Measurements from ENCODE around the gene OSBPL10. TPM values are rescaled to one million over a fixed set of nuclear protein-coding genes. Genes with fewer than 3 reads are reported as not detected.
A peak's percentile ranks its signal among the peaks of the same experiment; 100 is the strongest.

The OSBPL10 gene
- total and polyA plus RNA-seq, 2 donors (not counting 1 experiment from before 2014, with no cell fraction given): 88.5 to 310 TPM

DNA sequence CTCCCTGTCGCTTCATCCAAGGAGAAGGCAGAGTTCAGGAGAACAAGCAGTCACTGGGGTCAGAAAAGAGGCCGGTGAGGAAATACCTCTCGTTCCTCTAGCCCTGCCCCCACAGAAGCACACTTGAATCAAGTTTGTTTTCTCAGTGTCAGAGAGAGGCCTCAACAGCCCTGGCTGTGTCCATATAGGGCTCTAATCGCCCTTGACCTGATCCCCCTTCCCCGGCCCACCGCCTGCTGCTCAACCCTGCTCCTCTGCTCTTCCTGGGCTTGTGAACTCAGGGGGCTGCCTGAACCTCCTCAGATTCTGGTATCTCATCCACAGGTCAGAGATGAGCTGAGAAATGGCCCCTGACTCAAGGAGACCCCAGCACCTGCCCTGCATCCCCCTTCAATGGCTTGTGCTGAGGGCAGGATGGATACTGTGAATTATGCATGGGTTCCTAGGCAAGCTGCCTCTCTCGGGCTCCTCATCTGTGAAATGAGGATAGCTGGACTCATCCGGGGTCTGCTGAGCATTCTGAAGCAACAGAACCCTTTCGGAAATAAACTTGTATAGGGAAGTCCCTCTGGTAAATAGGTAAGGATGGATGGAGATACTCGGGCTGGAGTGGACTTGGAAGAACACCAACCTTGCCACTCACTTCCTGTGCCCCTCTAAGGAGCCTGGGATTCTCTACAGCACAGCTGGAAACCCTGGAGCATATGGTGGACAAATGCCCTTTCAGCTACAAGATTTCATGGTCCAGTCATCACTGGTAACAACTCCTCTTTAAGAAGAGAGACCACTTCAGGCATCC lies 300.8 kb downstream of the OSBPL10 start:
- H3K4me1 ChIP-seq (ENCODE audit: control insufficient read depth in 2 of 2, insufficient read depth in 2 of 2, low read length in 2 of 2): no peaks in the 10 kb centered on the region
- no peaks in the 10 kb centered on the region for H3K27me3 ChIP-seq (replicated peaks in 1 of 4; ENCODE audit: control extremely low read depth in 1 of 4, control insufficient read depth in 3 of 4, insufficient read depth in 4 of 4, low read length in 3 of 4)
- no peaks in the 10 kb centered on the region for H3K9me3 ChIP-seq (ENCODE audit: control extremely low read depth in 1 of 3, control insufficient read depth in 2 of 3, insufficient read depth in 1 of 3, low read length in 2 of 3)
- peaks cover 4 to 73% of the 10 kb centered on the region in 2 experiments for H3K36me3 ChIP-seq (replicated peaks in 1 of 2; ENCODE audit: control extremely low read depth in 1 of 2, control insufficient read depth in 1 of 2, extremely low read depth in 1 of 2, insufficient read depth in 2 of 2, low read length in 1 of 2)
- H3K27ac ChIP-seq (ENCODE audit: low read length in 2 of 2): no peak overlapping the region
- H3K4me3 ChIP-seq (ENCODE audit: control extremely low read depth in 1 of 5, extremely low read depth in 1 of 5, insufficient read depth in 1 of 5, low read depth in 2 of 5, low read length in 4 of 5): no peak overlapping the region
- DNase-seq (no peak), ATAC-seq (ENCODE audit: low read depth) (no peak)
- no peak for TF ChIP-seq EZH2 (IDR thresholded peaks at IDR 0.05; ENCODE audit: borderline replicate concordance, insufficient read depth, low read depth, low read length, poor library complexity, severe bottlenecking)
- TF ChIP-seq, protein P1, sequence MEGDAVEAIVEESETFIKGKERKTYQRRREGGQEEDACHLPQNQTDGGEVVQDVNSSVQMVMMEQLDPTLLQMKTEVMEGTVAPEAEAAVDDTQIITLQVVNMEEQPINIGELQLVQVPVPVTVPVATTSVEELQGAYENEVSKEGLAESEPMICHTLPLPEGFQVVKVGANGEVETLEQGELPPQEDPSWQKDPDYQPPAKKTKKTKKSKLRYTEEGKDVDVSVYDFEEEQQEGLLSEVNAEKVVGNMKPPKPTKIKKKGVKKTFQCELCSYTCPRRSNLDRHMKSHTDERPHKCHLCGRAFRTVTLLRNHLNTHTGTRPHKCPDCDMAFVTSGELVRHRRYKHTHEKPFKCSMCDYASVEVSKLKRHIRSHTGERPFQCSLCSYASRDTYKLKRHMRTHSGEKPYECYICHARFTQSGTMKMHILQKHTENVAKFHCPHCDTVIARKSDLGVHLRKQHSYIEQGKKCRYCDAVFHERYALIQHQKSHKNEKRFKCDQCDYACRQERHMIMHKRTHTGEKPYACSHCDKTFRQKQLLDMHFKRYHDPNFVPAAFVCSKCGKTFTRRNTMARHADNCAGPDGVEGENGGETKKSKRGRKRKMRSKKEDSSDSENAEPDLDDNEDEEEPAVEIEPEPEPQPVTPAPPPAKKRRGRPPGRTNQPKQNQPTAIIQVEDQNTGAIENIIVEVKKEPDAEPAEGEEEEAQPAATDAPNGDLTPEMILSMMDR (IDR thresholded peaks at IDR 0.05): no peak
- H4K20me1 ChIP-seq (ENCODE audit: control insufficient read depth, insufficient read depth, low read length, poor library complexity, severe bottlenecking): peaks cover 20% of the 10 kb centered on the region
- H3K79me2 ChIP-seq (ENCODE audit: control insufficient read depth, insufficient read depth, low read length): no peaks in the 10 kb centered on the region
- CTCF ChIA-PET: no interaction called here
- Mint-ChIP-seq H3K4me3 (no peak overlapping the region), H3K27me3 (no peaks in the 10 kb centered on the region), H3K27ac (peak overlapping the region; percentile 26), H3K9me3 (ENCODE audit: insufficient read depth) (no peaks in the 10 kb centered on the region), H3K4me1 (no peaks in the 10 kb centered on the region)
- POLR2A ChIA-PET: no interaction called here
- no peak overlapping the region for H3K9ac ChIP-seq (ENCODE audit: low read length)
- intact Hi-C loops (cut with micrococcal nuclease): no loop called here
- WGBS (ENCODE audit: insufficient coverage): 96% methylated on average over 9 of the region's 10 CpGs
- no peak overlapping the region for H2AFZ ChIP-seq (ENCODE audit: insufficient read depth, low read depth, low read length, poor library complexity, severe bottlenecking)
- H3K4me2 ChIP-seq (replicated peaks; ENCODE audit: low read depth, low read length, poor library complexity, severe bottlenecking): no peak overlapping the region

DNA sequence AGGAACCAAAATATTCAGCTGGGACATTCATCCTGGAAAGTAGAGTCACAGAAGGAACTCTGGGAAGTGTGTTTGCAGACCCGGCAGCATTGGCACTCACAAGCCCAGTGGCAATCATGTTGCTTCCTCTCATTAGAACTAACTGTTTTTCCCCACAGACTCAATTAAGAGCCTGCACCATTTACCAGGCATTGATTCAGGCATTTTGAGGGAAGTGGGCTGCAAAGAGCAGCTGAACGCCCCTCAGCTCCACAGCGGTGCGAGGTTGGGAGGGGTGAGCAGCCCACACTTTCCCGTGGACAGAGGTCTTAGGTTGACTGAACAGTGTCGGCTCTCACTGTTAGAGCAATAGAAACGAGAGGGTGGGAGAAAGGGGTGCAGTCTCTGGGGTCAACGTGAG lies 304.5 kb downstream of the OSBPL10 start:
- Histone ChIP-seq H3K9me3 (ENCODE audit: control extremely low read depth in 1 of 3, control insufficient read depth in 2 of 3, insufficient read depth in 1 of 3, low read length in 2 of 3) (peaks cover 0 to 3% (median 0%) of the 10 kb centered on the region in 3 donors), H3K36me3 (replicated peaks in 1 of 2; ENCODE audit: control extremely low read depth in 1 of 2, control insufficient read depth in 1 of 2, extremely low read depth in 1 of 2, insufficient read depth in 2 of 2, low read length in 1 of 2) (peaks cover 6 to 69% of the 10 kb centered on the region in 2 experiments), H2AFZ (ENCODE audit: insufficient read depth, low read depth, low read length, poor library complexity, severe bottlenecking) (no peak overlapping the region), H3K27me3 (replicated peaks in 1 of 4; ENCODE audit: control extremely low read depth in 1 of 4, control insufficient read depth in 3 of 4, insufficient read depth in 4 of 4, low read length in 3 of 4) (no peaks in the 10 kb centered on the region), H4K20me1 (ENCODE audit: control insufficient read depth, insufficient read depth, low read length, poor library complexity, severe bottlenecking) (peaks cover 17% of the 10 kb centered on the region), H3K4me1 (ENCODE audit: control insufficient read depth in 2 of 2, insufficient read depth in 2 of 2, low read length in 2 of 2) (no peaks in the 10 kb centered on the region), H3K9ac (ENCODE audit: low read length) (no peak overlapping the region), H3K27ac (ENCODE audit: low read length in 2 of 2) (no peak overlapping the region), H3K4me2 (replicated peaks; ENCODE audit: low read depth, low read length, poor library complexity, severe bottlenecking) (no peak overlapping the region), H3K79me2 (ENCODE audit: control insufficient read depth, insufficient read depth, low read length) (no peaks in the 10 kb centered on the region), H3K4me3 (ENCODE audit: control extremely low read depth in 1 of 5, extremely low read depth in 1 of 5, insufficient read depth in 1 of 5, low read depth in 2 of 5, low read length in 4 of 5) (no peak overlapping the region)
- ATAC-seq (ENCODE audit: low read depth): no peak
- no peak for TF ChIP-seq EZH2 (IDR thresholded peaks at IDR 0.05; ENCODE audit: borderline replicate concordance, insufficient read depth, low read depth, low read length, poor library complexity, severe bottlenecking)
- TF ChIP-seq, protein P1 (IDR thresholded peaks at IDR 0.05): no peak
- no peak for DNase-seq
- ChIA-PET POLR2A (no interaction called here), CTCF (no interaction called here)
- intact Hi-C loops (cut with micrococcal nuclease): no loop called here
- Mint-ChIP-seq H3K27ac (no peak overlapping the region), H3K4me1 (no peaks in the 10 kb centered on the region), H3K9me3 (ENCODE audit: insufficient read depth) (no peaks in the 10 kb centered on the region), H3K27me3 (no peaks in the 10 kb centered on the region), H3K4me3 (no peak overlapping the region)
- WGBS (ENCODE audit: insufficient coverage): 97% methylated on average over 5 of the region's 8 CpGs

Data from B cell (primary cell).